Panc1 (cell line): ENCODE data around the gene TEX264.

Experiments
- CTCF ChIP-seq: fragments of 450-650 bp; IDR thresholded peaks from 2 replicates; pipeline ENCODE4 v1.5.1; 2017; ENCODE audit warnings: mild to moderate bottlenecking
- POLR2AphosphoS5 ChIP-seq: IDR thresholded peaks from 2 replicates; pipeline ENCODE4 v1.6.1; 2012; ENCODE audit warnings: mild to moderate bottlenecking, low read depth, low read length, moderate library complexity

- TF ChIP-seq CTCF (no peak), POLR2AphosphoS5 (no peak)
Measured at GRCh38 chr3:51678641-51679040, 7.6 kb downstream of the TEX264 start.
